ENCODE results near the gene RAMP3.

RAMP3 gene

GRCh38 chr7:45225948-45226335 is 68.4 kb downstream of the RAMP3 start:
- DNase-seq = no peak

GRCh38 chr7:45229156-45229920 is 71.7 kb downstream of the RAMP3 start:
- no peak for DNase-seq

- no peak for DNase-seq
These were observed 72.5 kb downstream of the RAMP3 start for GRCh38 chr7:45230083-45230482.

- DNase-seq = no peak
These were observed 73.1 kb downstream of the RAMP3 start for GRCh38 chr7:45230611-45231165.

- no peak for DNase-seq
These were observed 75.7 kb downstream of the RAMP3 start for GRCh38 chr7:45233249-45233775.

Data from NCI-H226 (cell line).